Stimulated activated memory B cell treated with anti-CD40 and anti-IgM and Interleukin-4, amounts not matched to agents 10 μg/mL and 1 μg/mL and 100 μg/mL, for 72 hours (primary cell): ENCODE results near the gene XRCC3.

Experiments
- ATAC-seq: fragments of 150-1000 bp; cut with Tn5 transposase; 2 replicates; pipeline ENCODE4 v1.10.0; 2021
- H3K27ac Mint-ChIP-seq: one replicate; pipeline ENCODE4 v1.8.0; 2022; ENCODE audit warnings: mild to moderate bottlenecking, mixed read lengths
- H3K27me3 Mint-ChIP-seq: one replicate; pipeline ENCODE4 v1.8.0; 2022; ENCODE audit warnings: mixed read lengths
- H3K36me3 Mint-ChIP-seq: one replicate; pipeline ENCODE4 v1.8.0; 2022; ENCODE audit warnings: mixed read lengths
- H3K4me1 Mint-ChIP-seq: one replicate; pipeline ENCODE4 v1.8.0; 2022; ENCODE audit warnings: mixed read lengths
- H3K4me3 Mint-ChIP-seq: one replicate; pipeline ENCODE4 v1.8.0; 2022; ENCODE audit warnings: mild to moderate bottlenecking, moderate library complexity, mixed read lengths
- H3K9me3 Mint-ChIP-seq: one replicate; pipeline ENCODE4 v1.8.0; 2022; ENCODE audit warnings: mixed read lengths

The XRCC3 gene

GRCh38 chr14:103723748-103724081 is 8.5 kb upstream of the XRCC3 start:
- Mint-ChIP-seq H3K4me3 (no peak overlapping the region), H3K36me3 (peaks cover under 1% of the 10 kb centered on the region), H3K9me3 (no peaks in the 10 kb centered on the region), H3K4me1 (peaks cover 12% of the 10 kb centered on the region), H3K27me3 (no peaks in the 10 kb centered on the region), H3K27ac (no peak overlapping the region)
- ATAC-seq, result no peak

DNA sequence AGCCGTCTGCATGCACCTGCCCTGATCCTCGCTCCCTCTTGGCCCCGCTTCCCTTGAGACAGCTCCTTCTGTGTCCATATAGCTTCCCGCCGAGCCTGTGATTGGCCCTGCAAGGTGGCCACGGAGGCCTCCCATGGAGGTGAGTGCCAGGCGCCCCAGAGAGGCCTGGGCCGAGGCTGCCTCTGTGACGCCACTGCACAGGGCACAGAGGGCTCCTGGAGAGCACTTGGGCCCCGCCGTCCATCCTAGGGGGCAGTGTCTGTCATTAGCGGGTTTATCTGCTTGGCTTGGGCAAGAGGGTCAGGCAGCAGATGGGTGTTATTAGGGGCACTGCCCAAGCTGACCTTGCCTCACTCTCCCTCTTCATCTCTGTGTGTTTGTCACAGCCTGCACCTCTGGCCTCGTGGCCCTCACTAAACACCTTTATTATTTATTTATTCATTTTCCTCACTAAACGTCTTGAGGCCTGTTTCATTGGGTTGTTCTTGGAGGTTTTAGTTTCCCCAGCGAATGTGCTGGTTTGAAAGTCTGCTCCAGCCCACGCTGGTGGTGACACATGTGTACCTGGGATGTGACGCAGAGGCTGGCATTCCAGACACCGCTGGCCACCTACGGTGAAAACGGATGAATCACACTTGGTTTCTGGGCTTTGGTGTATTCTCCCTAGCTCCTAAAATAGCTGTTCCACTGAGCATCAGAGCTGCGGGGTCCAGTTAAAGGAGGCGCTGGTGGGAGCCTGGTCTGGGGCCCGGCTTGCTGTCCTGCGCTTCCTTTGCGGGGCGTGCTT is 6.3 kb upstream of the XRCC3 start:
- H3K36me3 Mint-ChIP-seq, result no peaks in the 10 kb centered on the region
- H3K4me3 Mint-ChIP-seq, result no peak overlapping the region
- H3K27me3 Mint-ChIP-seq, result no peaks in the 10 kb centered on the region
- peaks cover 31% of the 10 kb centered on the region for H3K4me1 Mint-ChIP-seq
- no peaks in the 10 kb centered on the region for H3K9me3 Mint-ChIP-seq
- no peak overlapping the region for H3K27ac Mint-ChIP-seq
- ATAC-seq, result no peak

- Mint-ChIP-seq H3K4me3 (no peak overlapping the region), H3K36me3 (no peaks in the 10 kb centered on the region), H3K27me3 (no peaks in the 10 kb centered on the region), H3K9me3 (no peaks in the 10 kb centered on the region), H3K4me1 (peaks cover 33% of the 10 kb centered on the region), H3K27ac (no peak overlapping the region)
- no peak for ATAC-seq
Measured at GRCh38 chr14:103719751-103720150, 4.5 kb upstream of the XRCC3 start.

- H3K9me3 Mint-ChIP-seq, result no peaks in the 10 kb centered on the region
- no peaks in the 10 kb centered on the region for H3K36me3 Mint-ChIP-seq
- H3K27me3 Mint-ChIP-seq, result no peaks in the 10 kb centered on the region
- H3K27ac Mint-ChIP-seq, result no peak overlapping the region
- ATAC-seq, result no peak
- H3K4me3 Mint-ChIP-seq, result no peak overlapping the region
- peaks cover 40% of the 10 kb centered on the region for H3K4me1 Mint-ChIP-seq
Measured at GRCh38 chr14:103718572-103718971, 3.3 kb upstream of the XRCC3 start.

GRCh38 chr14:103716899-103717411 is 1.7 kb upstream of the XRCC3 start:
- ATAC-seq, result no peak
- Mint-ChIP-seq H3K4me1 (peaks cover 51% of the 10 kb centered on the region), H3K4me3 (peak overlapping the region; percentile 72)

GRCh38 chr14:103716091-103716801 is 995 bp upstream of the XRCC3 start:
- ATAC-seq, result peak; percentile 14
- H3K27me3 Mint-ChIP-seq, result no peaks in the 10 kb centered on the region
- H3K4me1 Mint-ChIP-seq, result peaks cover 51% of the 10 kb centered on the region
- no peaks in the 10 kb centered on the region for H3K36me3 Mint-ChIP-seq
- H3K9me3 Mint-ChIP-seq, result no peaks in the 10 kb centered on the region
- no peak overlapping the region for H3K27ac Mint-ChIP-seq
- peak overlapping the region; percentile 88 for H3K4me3 Mint-ChIP-seq

More at GRCh38 chr14:103716899-103717411, 1.7 kb upstream of the XRCC3 start:
- Mint-ChIP-seq H3K27me3 (no peaks in the 10 kb centered on the region), H3K9me3 (no peaks in the 10 kb centered on the region), H3K36me3 (no peaks in the 10 kb centered on the region), H3K27ac (no peak overlapping the region)

DNA sequence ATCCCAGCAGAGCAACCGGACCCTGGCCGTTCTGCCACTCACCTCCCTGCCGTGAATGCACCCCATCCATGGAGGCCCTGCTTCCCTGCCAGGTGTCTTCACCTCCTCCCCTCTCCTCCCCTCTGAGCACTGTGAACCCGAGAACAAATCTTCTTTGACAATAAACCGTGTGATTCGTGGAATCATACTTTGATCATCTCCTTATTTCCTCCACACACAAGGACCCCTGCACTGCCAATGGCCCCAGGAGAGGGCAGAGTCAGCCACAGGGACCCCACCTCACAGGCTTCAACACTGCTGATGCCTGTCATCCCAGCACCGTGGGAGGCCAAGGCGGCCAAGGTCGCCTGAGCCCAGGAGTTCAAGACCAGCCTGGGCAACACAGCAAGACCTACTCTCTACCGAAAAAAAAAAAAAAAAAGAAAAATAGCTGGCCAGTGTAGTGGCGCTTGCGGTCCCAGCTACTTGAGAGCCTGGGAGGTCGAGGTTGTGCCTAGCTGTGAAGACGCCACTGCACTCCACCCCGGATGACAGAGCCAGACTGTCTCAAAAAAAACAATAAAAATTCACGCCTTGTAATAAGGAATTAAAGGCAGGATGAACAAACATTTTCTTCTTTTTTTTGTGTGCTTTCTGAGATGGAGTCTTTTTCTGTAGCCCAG is 1.1 kb downstream of the XRCC3 start:
- H3K27ac Mint-ChIP-seq, result peak overlapping the region; percentile 75
- no peaks in the 10 kb centered on the region for H3K27me3 Mint-ChIP-seq
- no peak for ATAC-seq
- peak overlapping the region; percentile 88 for H3K4me3 Mint-ChIP-seq
- no peaks in the 10 kb centered on the region for H3K9me3 Mint-ChIP-seq
- peaks cover 48% of the 10 kb centered on the region for H3K4me1 Mint-ChIP-seq
- peaks cover 3% of the 10 kb centered on the region for H3K36me3 Mint-ChIP-seq

GRCh38 chr14:103713304-103714062 is 1.8 kb downstream of the XRCC3 start:
- no peak for ATAC-seq
- Mint-ChIP-seq H3K36me3 (peaks cover 10% of the 10 kb centered on the region), H3K4me3 (peak overlapping the region; percentile 88), H3K4me1 (peaks cover 43% of the 10 kb centered on the region), H3K27me3 (no peaks in the 10 kb centered on the region), H3K9me3 (no peaks in the 10 kb centered on the region), H3K27ac (peak overlapping the region; percentile 75)

DNA sequence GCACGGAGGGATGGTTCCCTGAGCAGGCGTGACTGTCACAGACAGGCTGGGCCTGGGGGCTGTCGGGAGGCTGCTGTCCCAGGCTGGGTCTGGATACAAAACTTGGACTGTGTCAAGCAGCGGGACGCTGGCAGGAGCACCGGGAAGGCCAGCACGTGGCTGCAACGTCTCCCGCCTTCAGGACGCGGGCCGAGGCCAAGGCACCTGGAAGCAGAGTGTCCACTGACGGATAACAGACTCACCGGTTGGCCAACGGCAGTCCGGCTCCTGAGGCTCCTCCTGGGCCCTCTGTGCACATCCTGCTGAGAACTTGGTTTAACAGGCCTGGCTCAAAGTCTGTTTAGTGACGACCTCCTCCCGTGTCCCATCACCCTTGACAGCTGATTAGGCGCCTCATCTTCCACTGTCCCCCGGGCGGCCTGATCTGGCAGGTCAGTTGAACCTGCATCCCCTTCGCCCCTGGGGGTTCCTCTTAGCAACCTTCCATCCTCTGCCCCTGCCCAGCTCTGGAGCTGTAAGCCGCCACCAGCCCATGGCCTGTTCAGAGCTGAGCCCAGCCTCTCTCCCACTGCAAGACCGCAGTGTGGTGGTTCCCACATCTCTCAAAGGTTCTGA is 2.5 kb downstream of the XRCC3 start:
- ATAC-seq, result no peak
- no peak overlapping the region for H3K4me3 Mint-ChIP-seq
- H3K4me1 Mint-ChIP-seq, result peaks cover 39% of the 10 kb centered on the region

GRCh38 chr14:103711516-103712431 is 3.5 kb downstream of the XRCC3 start:
- H3K4me1 Mint-ChIP-seq, result peaks cover 29% of the 10 kb centered on the region
- H3K9me3 Mint-ChIP-seq, result no peaks in the 10 kb centered on the region
- ATAC-seq, result no peak
- peak overlapping the region; percentile 35 for H3K27ac Mint-ChIP-seq
- H3K36me3 Mint-ChIP-seq, result peaks cover 17% of the 10 kb centered on the region
- H3K4me3 Mint-ChIP-seq, result no peak overlapping the region
- H3K27me3 Mint-ChIP-seq, result no peaks in the 10 kb centered on the region

More for the DNA sequence above, 2.5 kb downstream of the XRCC3 start:
- Mint-ChIP-seq H3K27ac (peak overlapping the region; percentile 29), H3K27me3 (no peaks in the 10 kb centered on the region), H3K36me3 (peaks cover 17% of the 10 kb centered on the region), H3K9me3 (no peaks in the 10 kb centered on the region)

DNA sequence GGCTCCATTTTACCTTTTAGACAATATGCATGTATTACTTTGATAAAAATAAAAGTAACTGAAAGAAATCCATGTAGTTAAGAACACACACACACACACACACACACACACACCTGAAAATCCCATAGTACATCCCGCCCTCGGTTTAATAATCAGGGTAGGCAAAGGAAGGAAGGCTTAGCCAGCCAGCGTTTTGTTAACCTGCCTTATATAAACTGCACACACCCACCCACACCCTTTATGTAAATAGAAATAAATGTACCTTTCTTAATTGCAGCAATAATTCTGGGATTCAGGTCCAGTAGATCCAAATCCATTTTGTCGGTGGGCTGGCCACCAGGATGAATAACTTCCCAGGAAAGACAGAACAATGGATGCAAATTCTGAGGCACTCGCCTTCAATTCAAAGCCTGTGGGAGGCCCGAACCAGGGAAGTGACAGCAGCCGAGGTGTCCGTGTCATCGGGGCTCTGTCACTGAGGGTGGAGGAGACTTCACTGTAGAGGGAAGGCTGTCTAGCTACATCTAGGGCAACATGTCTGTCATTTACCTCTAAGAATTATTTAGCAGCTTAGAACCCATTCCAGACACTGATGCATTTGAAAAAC is 4.4 kb downstream of the XRCC3 start:
- peaks cover 25% of the 10 kb centered on the region for H3K4me1 Mint-ChIP-seq
- no peak overlapping the region for H3K4me3 Mint-ChIP-seq
- H3K9me3 Mint-ChIP-seq, result no peaks in the 10 kb centered on the region
- peaks cover 17% of the 10 kb centered on the region for H3K36me3 Mint-ChIP-seq
- H3K27me3 Mint-ChIP-seq, result no peaks in the 10 kb centered on the region
- no peak for ATAC-seq
- H3K27ac Mint-ChIP-seq, result peak overlapping the region; percentile 35

- no peak for ATAC-seq
- Mint-ChIP-seq H3K27me3 (no peaks in the 10 kb centered on the region), H3K9me3 (no peaks in the 10 kb centered on the region), H3K36me3 (peaks cover 24% of the 10 kb centered on the region), H3K27ac (no peak overlapping the region), H3K4me3 (no peak overlapping the region), H3K4me1 (peaks cover 29% of the 10 kb centered on the region)
Measured at GRCh38 chr14:103709814-103710213, 5.4 kb downstream of the XRCC3 start.

GRCh38 chr14:103708750-103709187 is 6.5 kb downstream of the XRCC3 start:
- Mint-ChIP-seq H3K9me3 (no peaks in the 10 kb centered on the region), H3K4me1 (peaks cover 31% of the 10 kb centered on the region), H3K36me3 (peaks cover 32% of the 10 kb centered on the region), H3K4me3 (no peak overlapping the region), H3K27ac (no peak overlapping the region), H3K27me3 (no peaks in the 10 kb centered on the region)
- no peak for ATAC-seq
